ENCODE results near the gene HNRNPR.
A peak's percentile ranks its signal among the peaks of the same experiment; 100 is the strongest.
"Not testable (repeated sequence)": the region's sequence is repeated elsewhere in the genome, so short reads cannot be mapped to it uniquely, and the experiment has no call there.

The HNRNPR gene

GRCh38 chr1:23344111-23344986 is at the start of gene HNRNPR:
TSS of gene HNRNPR (minus strand) at chr1:23344284. CDS start at chr1:23341008, 3,276 bp downstream.
- peak; percentile 100 for DNase-seq (ENCODE audit: low read depth)

DNA sequence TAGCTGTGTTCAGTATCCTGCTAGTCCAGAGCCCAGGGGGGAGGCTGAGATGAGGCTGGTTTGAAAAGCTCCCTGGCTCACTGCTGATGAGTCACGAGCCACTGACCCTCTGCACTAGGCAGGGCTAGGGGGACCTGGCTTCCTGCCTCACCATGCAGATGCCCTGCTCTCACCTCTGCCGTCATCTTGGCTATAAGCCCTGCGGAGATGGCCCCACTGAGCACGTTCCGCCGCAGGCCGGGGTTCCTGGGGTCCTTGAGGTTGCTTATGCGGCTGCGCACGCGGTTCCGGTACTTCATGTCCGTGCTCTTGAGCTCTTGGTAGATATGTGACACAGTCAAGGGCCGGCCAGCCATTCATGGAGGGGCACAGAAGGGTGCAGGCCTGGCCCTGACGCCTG is 49.6 kb upstream of the HNRNPR start:
- peak; percentile 63 for DNase-seq (ENCODE audit: low read depth)

DNA sequence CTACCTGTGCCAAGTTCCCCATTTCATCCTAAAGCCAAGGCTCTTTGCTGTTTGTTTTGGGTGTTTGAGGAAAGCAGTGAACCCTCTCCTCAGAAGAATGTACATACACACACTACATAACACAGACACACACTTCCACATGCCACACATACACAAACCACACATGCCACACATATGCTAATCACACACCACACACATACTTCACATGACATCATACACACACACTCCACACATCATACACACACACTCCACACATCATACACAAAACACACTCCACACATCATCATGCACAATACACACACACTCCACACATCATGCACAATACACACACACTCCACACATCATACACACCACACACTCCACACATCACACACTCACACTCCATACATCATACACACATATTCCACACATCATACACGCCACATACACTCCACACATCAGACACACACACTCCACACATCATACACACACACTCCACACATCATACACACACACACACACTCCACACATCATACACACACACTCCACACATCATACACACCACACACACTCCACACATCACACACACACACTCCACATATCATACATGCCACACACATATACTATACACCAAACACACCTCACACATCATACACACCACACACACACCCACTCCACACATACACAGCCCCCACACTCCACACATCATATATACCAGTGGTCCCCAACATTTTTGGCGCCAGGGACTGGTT is 48.2 kb upstream of the HNRNPR start:
- no peak for DNase-seq (ENCODE audit: low read depth)

DNA sequence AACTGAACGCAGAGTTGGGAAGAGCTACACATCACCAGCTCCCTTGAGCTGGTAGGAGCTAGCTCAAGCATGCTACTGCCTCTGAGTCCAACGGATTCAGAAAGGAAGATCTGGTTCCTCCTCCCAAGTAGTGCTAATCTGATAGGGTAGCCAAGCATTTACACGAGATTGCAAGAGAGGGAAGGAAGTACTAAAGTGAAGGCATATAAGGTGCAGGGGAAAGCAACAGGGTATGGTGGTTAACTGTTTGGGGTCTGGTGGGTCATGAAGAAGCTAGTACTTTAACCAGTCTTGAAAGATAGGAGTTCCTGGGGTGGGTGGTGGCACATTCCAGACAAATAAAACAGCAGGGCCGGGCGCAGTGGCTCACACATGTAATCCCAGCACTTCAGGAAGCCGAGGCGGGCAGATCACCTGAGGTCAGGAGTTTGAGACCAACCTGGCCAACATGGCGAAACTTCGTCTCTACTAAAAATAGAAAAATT is 45.8 kb upstream of the HNRNPR start:
- no peak for DNase-seq (ENCODE audit: low read depth)

DNA sequence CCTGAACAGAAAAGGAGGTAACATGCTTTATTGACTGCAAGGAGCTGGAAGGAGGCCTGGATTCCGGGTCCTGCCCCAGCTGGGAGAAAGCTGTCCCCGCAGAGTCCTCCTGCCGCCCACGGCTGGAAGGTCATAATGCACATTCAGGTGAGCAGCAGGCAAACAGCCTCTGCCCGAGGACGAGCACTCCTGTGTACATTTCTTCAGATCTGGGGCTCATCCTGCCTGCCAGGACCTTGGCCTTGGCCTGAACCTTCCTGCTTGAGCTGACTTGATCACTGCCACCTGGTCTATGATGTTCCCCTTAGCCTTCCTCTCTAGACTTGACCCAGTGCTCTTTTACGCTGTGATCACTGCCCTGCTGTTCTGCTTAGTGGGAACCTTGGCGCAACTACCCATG is 43.4 kb upstream of the HNRNPR start:
- no peak for DNase-seq (ENCODE audit: low read depth)

GRCh38 chr1:23385119-23385621 is 41.1 kb upstream of the HNRNPR start:
- DNase-seq (ENCODE audit: low read depth): no peak

DNA sequence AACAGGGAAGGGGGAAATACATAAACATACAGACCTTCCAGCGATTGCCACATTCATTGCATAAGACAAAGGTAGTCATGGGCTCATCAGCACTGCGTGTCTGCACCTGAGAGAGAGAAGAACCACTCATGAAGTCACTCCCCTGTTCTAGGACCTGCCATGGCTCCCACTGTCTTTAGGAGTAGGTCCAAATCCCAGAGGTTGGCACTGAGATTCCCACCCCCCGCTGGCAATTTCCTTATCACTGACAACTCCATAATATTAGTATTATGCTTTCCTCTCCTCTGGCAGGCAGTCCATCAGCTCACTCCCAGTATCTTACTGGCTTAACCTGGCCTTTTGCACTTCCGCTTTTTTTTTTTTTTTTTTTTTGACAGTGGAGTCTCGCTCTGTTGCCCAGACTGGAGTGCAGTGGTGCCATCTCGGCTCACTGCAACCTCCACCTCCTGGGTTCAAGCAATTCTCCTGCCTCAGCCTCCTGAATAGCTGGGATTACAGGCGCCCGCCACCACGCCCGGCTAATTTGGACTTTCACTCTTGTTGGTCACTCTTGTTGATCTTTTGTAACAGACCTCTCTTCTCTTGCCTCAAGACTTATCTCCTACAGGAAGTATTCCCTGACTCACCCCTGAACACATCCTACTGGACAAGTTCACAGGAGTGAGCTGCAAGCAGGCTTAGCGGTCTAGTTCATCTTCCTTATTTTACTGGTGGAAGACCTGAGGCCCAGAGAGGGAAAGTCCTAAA is 40.4 kb upstream of the HNRNPR start:
- no peak for DNase-seq (ENCODE audit: low read depth)

DNA sequence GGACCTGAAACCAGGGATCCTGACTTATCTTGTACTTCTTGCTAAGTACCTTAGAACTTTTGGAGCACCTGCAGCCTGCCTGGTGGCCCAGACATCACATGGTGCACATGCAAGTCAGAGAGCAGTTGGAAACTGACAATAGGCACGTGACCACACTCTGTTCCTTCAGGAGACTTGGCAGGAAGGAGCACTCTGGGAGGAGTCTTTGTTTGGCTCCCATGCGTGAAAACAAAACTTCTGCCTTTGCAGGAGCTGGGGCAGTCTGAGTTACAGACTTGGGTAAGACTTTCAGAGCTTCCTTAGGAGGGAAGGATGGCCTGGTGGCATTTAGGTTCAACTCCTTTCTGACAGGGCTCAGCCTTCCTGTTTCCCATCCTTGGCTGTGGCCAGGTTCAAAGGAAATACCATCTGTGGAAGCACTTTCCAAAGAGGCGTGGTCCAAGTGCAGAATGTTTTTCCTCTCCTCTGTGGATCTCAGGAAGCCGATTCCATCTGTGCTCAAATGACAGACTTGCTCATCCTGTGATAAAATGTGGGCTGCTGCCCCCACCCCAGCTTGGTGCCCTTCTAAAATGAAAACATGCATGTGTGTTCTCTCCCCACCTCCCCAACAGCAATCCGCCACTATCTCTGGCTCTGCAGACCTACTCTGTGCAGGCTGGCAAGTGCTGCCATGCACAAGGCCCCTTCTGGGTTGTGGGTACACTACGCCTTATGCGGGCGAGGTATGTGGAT is 39.7 kb upstream of the HNRNPR start:
- no peak for DNase-seq (ENCODE audit: low read depth)

DNA sequence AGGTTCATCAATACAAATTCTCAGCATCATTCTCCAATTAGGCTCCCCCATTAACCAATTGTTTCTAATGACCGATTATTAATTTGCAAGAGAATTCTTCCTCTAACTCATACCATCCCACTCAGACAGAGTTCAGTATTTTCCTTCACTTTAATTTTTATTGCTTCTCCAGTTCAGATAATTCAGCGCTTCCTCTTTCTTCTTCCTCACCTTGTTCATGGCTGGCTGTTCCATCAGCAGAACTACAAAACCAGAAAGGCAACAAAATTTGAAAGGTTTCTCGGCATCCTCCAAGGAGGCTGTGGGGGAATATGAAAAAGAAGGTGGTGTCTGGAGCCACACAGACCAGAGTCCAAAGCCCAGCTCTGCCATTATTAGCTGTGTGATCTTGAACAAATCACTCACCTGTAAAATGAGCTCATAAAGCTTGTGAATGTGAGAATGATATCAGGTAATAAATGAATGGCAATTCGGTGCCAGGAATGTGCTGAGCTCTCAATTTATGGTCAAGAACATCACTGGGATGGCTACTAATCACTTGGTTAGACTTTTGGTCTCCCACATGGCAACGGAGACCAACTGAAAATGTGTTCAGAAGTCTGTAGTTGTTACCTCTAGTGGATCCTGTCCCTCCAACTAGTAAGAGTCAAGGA is 37.3 kb upstream of the HNRNPR start:
- no peak for DNase-seq (ENCODE audit: low read depth)

- DNase-seq (ENCODE audit: low read depth): no peak
Observed at GRCh38 chr1:23380719-23381118, 36.6 kb upstream of the HNRNPR start.

GRCh38 chr1:23380236-23380635 is 36.2 kb upstream of the HNRNPR start:
- DNase-seq (ENCODE audit: low read depth): not testable (repeated sequence)

DNA sequence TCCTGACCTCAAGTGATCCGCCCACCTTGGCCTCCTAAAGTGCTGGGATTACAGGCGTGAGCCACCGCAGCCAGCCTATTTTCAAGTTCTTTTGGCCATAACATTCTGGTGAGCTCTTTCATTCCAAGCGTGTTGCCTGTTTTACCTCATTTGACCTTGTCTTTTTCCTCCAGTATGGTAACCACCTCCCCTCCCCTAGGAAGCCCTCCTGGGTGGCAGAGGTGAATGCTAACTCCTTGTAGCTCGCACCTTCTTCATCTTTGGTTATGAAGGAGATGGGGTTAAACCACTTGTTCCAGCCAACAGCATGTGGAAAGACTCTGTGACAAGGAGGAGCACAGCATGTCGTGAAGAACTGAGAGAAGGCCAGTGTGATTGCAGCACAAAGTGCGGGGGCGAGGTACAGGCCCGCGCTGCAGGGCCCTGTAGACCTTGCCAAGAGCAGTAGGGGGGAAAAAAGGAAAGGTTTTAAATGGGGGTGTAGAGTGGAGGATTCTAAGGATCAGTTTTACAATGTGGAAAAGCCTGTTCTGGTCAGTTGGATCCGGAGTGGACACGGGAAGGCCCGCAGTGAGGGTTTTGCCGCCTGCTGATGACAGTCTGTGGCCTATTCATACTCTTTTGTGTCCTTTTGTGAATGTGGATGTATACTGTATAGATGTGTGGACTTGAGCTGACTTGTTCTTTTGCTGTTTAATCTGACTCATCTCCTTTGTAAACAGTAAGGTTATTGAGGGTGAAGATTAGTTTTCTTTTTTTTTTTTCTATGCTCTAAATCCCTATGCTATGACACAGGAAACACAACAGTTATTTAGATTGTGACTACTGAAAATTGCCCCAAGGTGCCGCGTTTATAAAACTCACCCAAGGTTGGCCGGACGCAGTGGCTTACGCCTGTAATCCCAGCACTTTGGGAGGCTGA is 33.1 kb upstream of the HNRNPR start:
- DNase-seq (ENCODE audit: low read depth): peak; percentile 61

DNA sequence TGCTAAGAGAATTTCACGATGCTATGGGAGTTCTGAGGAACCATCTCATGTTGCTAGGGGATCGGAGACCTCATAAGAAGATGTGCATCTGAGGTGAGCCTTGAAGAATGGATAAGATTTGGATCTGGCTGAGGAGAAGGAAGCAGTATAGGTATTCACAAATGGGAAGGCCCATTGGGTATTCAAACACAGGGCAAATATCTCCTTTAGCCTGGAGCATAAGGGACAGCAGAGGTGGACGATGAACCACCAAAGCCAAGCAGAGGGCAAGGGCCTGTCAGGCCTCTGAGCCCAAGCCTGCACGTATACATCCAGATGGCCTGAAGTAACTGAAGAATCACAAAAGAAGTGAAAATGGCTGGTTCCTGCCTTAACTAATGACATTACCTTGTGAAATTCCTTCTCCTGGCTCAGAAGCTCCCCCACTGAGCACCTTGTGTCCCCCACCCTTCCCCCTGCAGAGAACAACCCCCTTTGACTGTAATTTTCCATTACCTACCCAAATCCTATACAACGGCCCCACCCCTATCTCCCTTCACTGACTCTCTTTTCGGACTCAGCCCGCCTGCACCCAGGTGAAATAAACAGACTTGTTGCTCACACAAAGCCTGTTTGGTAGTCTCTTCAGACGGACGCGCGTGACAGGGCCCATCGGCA is 30.1 kb upstream of the HNRNPR start:
- not testable (repeated sequence) for DNase-seq (ENCODE audit: low read depth)

GRCh38 chr1:23371987-23372880 is 28.1 kb upstream of the HNRNPR start:
- DNase-seq (ENCODE audit: low read depth): no peak

- DNase-seq (ENCODE audit: low read depth): no peak
Observed at GRCh38 chr1:23370709-23371584, 26.9 kb upstream of the HNRNPR start.

- no peak for DNase-seq (ENCODE audit: low read depth)
Observed at GRCh38 chr1:23370330-23370708, 26.2 kb upstream of the HNRNPR start.

- peak; percentile 79 for DNase-seq (ENCODE audit: low read depth)
Observed at GRCh38 chr1:23369335-23370013, 25.4 kb upstream of the HNRNPR start, which contains the start of gene ZNF436. TSS of gene ZNF436 (minus strand) at chr1:23369836. CDS start at chr1:23368005, 1,831 bp downstream.

Measured in stromal cell of bone marrow (primary cell).